ENCODE measurements around the gene FARP1. TPM values are rescaled to one million over a fixed set of nuclear protein-coding genes. Genes with fewer than 3 reads are reported as not detected.

FARP1 gene
- polyA plus RNA-seq, 1 of the 3 experiments (the other 2 are of a cell fraction): 12.0 TPM

- WGBS (ENCODE audit: low lambda C conversion rate): 91% methylated on average over 1 of the region's 1 CpG
- Histone ChIP-seq H3K9me2 (no peaks in the 10 kb centered on the region), H3K9ac (no peak overlapping the region), H4K20me1 (ENCODE audit: insufficient read depth) (no peaks in the 10 kb centered on the region), H3K27me3 (ENCODE audit: insufficient read depth) (no peaks in the 10 kb centered on the region), H3K4me3 (ENCODE audit: low read depth in 2 of 2, low read length in 1 of 2) (no peak overlapping the region), H3K36me3 (replicated peaks in 1 of 2; ENCODE audit: control insufficient read depth in 1 of 2, insufficient read depth in 2 of 2, low read length in 1 of 2) (no peaks in the 10 kb centered on the region), H2AFZ (ENCODE audit: low read depth) (no peak overlapping the region), H3K4me2 (no peak overlapping the region), H3F3A (replicated peaks; ENCODE audit: insufficient read depth) (no peaks in the 10 kb centered on the region), H3K27ac (ENCODE audit: low read depth in 2 of 2, low read length in 1 of 2) (no peak overlapping the region), H3K9me3 (no peaks in the 10 kb centered on the region), H3K4me1 (ENCODE audit: control insufficient read depth in 1 of 2, insufficient read depth in 2 of 2, low read depth in 1 of 2, low read length in 1 of 2) (no peaks in the 10 kb centered on the region; a peak in 1 of 4 replicates), H3K79me2 (ENCODE audit: insufficient read depth) (peaks cover 3% of the 10 kb centered on the region; the same call in 1 of the 2 replicates)
- DNase-seq: no peak
- ChIA-PET POLR2A (no interaction called here), CTCF (interaction anchor here (0.8 to 1.6 kb wide), 3 partner anchors 11 to 212 kb away, joined by 3 to 4 read pairs (median 3); partner anchors contain the start of gene FARP1)
- TF ChIP-seq FOXJ3 (CRISPR knock-in tag; IDR thresholded peaks at IDR 0.05) (no peak), JUND (IDR thresholded peaks at IDR 0.05) (no peak), MAX (IDR thresholded peaks at IDR 0.05; ENCODE audit: low read depth) (no peak), IRF3 (IDR thresholded peaks at IDR 0.05; ENCODE audit: low read depth, low read length) (no peak), RFX5 (IDR thresholded peaks at IDR 0.05; ENCODE audit: low read length) (no peak), TAF1 (IDR thresholded peaks at IDR 0.05; ENCODE audit: borderline replicate concordance, low read depth, low read length) (no peak), ZBTB33 (IDR thresholded peaks at IDR 0.05; ENCODE audit: borderline replicate concordance, low read depth) (no peak)
Measured at GRCh38 chr13:98353750-98354149, 210.9 kb downstream of the FARP1 start.

GRCh38 chr13:98358937-98359336 is 216.0 kb downstream of the FARP1 start:
- CTCF ChIA-PET: interaction anchor here (1.3 kb wide), 1 partner anchor 134 kb away, joined by 3 read pairs; no protein-coding TSS in a partner anchor
- Histone ChIP-seq H3K9ac (no peak overlapping the region), H3K4me1 (ENCODE audit: control insufficient read depth in 1 of 2, insufficient read depth in 2 of 2, low read depth in 1 of 2, low read length in 1 of 2) (peaks cover 0 to 20% of the 10 kb centered on the region in 2 experiments; a peak in 3 of 4 replicates)

More at GRCh38 chr13:98358937-98359336, 216.0 kb downstream of the FARP1 start:
- peaks cover 3% of the 10 kb centered on the region; the same call in 1 of the 2 replicates for H3K79me2 ChIP-seq (ENCODE audit: insufficient read depth)
- H3K9me2 ChIP-seq: no peaks in the 10 kb centered on the region
- WGBS (ENCODE audit: low lambda C conversion rate): 100% methylated on average over 1 of the region's 1 CpG
- no peak for TF ChIP-seq TAF1 (IDR thresholded peaks at IDR 0.05; ENCODE audit: borderline replicate concordance, low read depth, low read length)
- no peak for TF ChIP-seq RFX5 (IDR thresholded peaks at IDR 0.05; ENCODE audit: low read length)
- TF ChIP-seq IRF3 (IDR thresholded peaks at IDR 0.05; ENCODE audit: low read depth, low read length): no peak
- no peak for TF ChIP-seq TEAD4 (IDR thresholded peaks at IDR 0.05; ENCODE audit: borderline replicate concordance, insufficient read depth)
- no peak for TF ChIP-seq RCOR1 (IDR thresholded peaks at IDR 0.05; ENCODE audit: low read length)
- TF ChIP-seq REST (IDR thresholded peaks at IDR 0.05; ENCODE audit: low read depth, low read length): no peak
- no peak for TF ChIP-seq MAX (IDR thresholded peaks at IDR 0.05; ENCODE audit: low read depth)
- TF ChIP-seq RXRA (IDR thresholded peaks at IDR 0.05; ENCODE audit: borderline replicate concordance, low read depth): no peak
- H3K4me3 ChIP-seq (ENCODE audit: low read depth in 2 of 2, low read length in 1 of 2): no peak overlapping the region
- no peak overlapping the region for H3K4me2 ChIP-seq
- H3K27me3 ChIP-seq (ENCODE audit: insufficient read depth): no peaks in the 10 kb centered on the region
- H3K27ac ChIP-seq (ENCODE audit: low read depth in 2 of 2, low read length in 1 of 2): no peak overlapping the region
- no peaks in the 10 kb centered on the region for H3K9me3 ChIP-seq
- H4K20me1 ChIP-seq (ENCODE audit: insufficient read depth): no peaks in the 10 kb centered on the region; the same call in 1 of the 2 replicates
- no peaks in the 10 kb centered on the region for H3F3A ChIP-seq (replicated peaks; ENCODE audit: insufficient read depth)
- POLR2A ChIA-PET: no interaction called here
- H2AFZ ChIP-seq (ENCODE audit: low read depth): no peak overlapping the region
- no peaks in the 10 kb centered on the region for H3K36me3 ChIP-seq (replicated peaks in 1 of 2; ENCODE audit: control insufficient read depth in 1 of 2, insufficient read depth in 2 of 2, low read length in 1 of 2)
- no peak for DNase-seq
